GM12872 (cell line): ENCODE measurements around the gene EPS15.

Source experiments
- CTCF ChIP-seq: IDR thresholded peaks from 3 replicates; pipeline ENCODE4 v1.5.1; 2011; ENCODE audit warnings: low read depth, mild to moderate bottlenecking, low read length, moderate library complexity; ENCODE audit not compliant: insufficient read depth

The EPS15 gene

GRCh38 chr1:51435878-51436277, 83.2 kb downstream of the EPS15 start:
- TF ChIP-seq CTCF: no peak

DNA sequence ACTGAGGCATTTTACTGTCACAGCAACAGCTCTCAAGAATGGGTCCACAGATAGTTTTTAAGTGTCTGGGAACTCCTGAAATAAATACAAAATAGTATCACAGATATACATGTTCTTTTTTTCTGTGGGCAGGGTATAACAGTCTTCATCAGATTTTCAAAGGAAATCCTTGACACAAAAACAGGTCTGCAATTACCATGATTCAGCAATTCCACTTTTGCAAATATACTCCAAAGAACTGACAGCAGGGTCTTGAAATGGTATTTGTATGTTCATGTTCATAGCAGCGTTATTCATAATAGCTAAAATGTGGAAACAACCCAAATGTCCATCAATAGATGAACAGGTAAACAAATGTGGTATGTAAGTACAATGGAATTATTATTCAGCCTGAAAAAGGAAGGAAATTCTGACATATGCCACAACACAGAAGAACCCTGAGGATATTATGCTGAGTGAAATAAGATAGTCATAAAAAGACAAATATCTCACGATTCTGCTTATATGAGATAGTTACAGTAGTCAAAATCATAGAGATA, 85.0 kb downstream of the EPS15 start:
- TF ChIP-seq CTCF: no peak

DNA sequence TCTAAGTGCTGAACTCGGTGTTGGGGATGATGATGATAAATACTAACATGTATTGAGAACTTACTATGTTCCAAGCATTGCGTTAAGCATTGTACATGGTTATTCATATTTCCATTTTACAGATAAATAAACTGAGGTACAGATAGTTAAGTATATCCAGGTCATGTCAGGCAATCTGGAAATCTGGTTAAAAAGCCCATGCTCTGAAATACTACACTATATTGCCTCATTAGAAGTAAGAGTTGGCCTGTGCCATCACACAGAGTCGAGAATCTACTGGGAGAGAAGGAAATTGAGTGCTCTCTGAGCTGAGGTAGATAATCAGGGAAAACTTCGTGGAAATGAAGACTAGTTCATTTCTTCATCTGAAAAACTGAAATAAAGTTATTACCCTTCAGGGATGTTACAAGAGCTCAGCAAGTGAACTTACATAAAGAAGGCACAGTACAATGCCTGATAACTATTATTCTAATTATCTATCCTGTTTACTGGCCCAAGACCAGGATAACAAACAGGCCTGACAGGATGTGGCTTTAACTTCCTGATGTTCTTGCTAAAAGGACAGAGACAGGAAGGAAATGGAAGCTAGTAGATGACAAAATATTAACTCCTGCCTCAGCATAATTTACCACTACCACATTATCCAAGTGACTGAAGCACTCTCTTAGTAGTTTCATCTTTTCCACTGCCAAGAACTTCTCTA, 85.6 kb downstream of the EPS15 start:
- no peak for TF ChIP-seq CTCF

DNA sequence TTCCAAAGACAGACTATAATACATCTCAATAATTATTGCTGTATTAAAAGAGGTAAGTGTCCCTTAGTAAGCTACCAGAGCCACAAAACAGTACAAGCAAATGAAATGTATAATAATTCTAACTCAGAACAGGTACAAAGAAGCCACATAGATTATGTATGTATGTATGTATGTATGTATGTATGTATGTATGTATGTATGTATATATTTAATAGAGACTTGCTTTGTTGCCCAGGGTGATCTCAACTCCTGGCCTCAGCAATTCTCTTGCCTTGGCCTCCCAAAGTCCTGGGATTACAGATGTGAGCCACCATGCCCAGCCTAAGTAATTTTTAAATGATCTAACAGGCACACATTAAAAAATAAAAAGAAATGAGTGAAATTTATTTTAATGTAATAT, 86.9 kb downstream of the EPS15 start:
- no peak for TF ChIP-seq CTCF

DNA sequence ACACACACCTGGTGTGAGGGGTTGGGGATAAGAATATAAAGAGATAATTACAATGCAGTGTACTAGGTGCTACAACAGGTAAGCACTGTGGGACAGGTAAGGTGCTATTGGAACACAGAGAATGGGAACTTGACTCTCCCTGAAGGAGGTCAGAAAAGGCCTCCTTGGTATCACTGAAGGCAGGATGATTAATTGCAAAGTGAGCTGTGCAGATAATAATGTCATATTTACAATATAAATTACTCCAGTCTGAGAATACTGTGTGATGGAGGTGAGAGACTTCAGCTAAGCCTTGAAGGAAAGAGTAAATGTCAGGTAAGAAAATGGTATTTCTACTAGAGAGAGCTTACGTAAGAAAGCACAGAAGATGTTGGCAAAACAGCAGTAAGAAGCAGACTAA, 91.6 kb downstream of the EPS15 start:
- no peak for TF ChIP-seq CTCF

- TF ChIP-seq CTCF: no peak
These were observed 93.1 kb downstream of the EPS15 start for GRCh38 chr1:51425955-51426354.

GRCh38 chr1:51425273-51425672, 93.8 kb downstream of the EPS15 start:
- no peak for TF ChIP-seq CTCF
